ENCODE measurements around the gene GJD3. TPM values are rescaled to one million over a fixed set of nuclear protein-coding genes. Genes with fewer than 3 reads are reported as not detected.
A peak's percentile ranks its signal among the peaks of the same experiment; 100 is the strongest.

Gene GJD3
- total and polyA plus RNA-seq, 8 donors: 0.55 to 1.2 TPM; not detected in 6

DNA sequence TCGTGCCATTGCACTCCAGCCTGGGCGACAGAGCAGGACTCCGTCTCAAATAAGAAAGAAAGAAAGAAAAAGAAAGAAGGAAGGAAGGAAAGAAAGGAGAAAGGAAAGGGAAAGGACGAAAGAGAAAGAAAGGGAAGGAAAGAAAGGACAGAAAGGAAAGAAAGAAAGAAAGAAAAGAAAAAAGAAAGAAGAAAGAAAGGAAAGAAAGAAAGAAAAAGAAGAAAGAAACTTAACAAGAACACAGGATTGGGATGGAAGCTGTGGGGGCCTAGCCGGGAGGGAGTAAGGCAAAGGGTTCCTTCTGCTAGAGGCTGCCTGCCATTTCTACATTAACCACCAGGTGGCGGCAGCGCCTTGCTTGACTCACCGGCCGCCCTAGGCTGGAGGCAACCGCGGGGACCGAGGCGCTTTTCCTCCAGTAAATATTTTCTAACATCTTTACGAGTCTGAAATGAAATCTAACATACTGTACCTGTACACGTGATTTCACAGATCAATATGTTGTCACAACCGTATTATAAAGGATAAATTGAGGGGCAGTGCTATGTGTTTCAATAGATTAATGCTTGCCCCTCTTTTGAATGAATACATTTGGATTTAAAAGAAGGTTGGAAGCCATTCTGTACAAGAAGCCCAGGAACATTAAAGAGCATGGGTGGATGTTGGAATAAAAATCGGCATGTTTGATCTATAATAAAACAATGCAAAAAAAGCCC lies 6.1 kb downstream of the GJD3 start:
- peaks cover 0 to 20% (median 0%) of the 10 kb centered on the region in 3 donors for H3K27me3 ChIP-seq
- intact Hi-C loops (cut with DNase I; ENCODE audit: low total_unique reads): no loop called here
- H3K4me3 ChIP-seq: peak overlapping the region in 2 of 4 donors; percentile 9 to 12
- WGBS, 5 donors: 9 to 12% (median 12%) methylated on average over 17 of the region's 17 CpGs
- H3K27ac ChIP-seq: peak overlapping the region in 3 of 5 donors; percentile 3 to 65 (median 16)
- H3K36me3 ChIP-seq: peaks cover 22 to 34% (median 31%) of the 10 kb centered on the region in 4 donors
- peak; percentile 94 to 96 for DNase-seq
- H3K9me3 ChIP-seq: no peaks in the 10 kb centered on the region
- peaks cover 14 to 61% (median 42%) of the 10 kb centered on the region in 4 donors for H3K4me1 ChIP-seq
- TF ChIP-seq POLR2A (IDR thresholded peaks at IDR 0.05) (no peak), POLR2AphosphoS5 (IDR thresholded peaks at IDR 0.05) (peak in 1 of 3 donors; percentile 62), EP300 (IDR thresholded peaks at IDR 0.05) (no peak)
- TF ChIP-seq, protein P1, sequence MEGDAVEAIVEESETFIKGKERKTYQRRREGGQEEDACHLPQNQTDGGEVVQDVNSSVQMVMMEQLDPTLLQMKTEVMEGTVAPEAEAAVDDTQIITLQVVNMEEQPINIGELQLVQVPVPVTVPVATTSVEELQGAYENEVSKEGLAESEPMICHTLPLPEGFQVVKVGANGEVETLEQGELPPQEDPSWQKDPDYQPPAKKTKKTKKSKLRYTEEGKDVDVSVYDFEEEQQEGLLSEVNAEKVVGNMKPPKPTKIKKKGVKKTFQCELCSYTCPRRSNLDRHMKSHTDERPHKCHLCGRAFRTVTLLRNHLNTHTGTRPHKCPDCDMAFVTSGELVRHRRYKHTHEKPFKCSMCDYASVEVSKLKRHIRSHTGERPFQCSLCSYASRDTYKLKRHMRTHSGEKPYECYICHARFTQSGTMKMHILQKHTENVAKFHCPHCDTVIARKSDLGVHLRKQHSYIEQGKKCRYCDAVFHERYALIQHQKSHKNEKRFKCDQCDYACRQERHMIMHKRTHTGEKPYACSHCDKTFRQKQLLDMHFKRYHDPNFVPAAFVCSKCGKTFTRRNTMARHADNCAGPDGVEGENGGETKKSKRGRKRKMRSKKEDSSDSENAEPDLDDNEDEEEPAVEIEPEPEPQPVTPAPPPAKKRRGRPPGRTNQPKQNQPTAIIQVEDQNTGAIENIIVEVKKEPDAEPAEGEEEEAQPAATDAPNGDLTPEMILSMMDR (IDR thresholded peaks at IDR 0.05): peak in 6 of 7 experiments; percentile 87 to 99 (median 98)

DNA sequence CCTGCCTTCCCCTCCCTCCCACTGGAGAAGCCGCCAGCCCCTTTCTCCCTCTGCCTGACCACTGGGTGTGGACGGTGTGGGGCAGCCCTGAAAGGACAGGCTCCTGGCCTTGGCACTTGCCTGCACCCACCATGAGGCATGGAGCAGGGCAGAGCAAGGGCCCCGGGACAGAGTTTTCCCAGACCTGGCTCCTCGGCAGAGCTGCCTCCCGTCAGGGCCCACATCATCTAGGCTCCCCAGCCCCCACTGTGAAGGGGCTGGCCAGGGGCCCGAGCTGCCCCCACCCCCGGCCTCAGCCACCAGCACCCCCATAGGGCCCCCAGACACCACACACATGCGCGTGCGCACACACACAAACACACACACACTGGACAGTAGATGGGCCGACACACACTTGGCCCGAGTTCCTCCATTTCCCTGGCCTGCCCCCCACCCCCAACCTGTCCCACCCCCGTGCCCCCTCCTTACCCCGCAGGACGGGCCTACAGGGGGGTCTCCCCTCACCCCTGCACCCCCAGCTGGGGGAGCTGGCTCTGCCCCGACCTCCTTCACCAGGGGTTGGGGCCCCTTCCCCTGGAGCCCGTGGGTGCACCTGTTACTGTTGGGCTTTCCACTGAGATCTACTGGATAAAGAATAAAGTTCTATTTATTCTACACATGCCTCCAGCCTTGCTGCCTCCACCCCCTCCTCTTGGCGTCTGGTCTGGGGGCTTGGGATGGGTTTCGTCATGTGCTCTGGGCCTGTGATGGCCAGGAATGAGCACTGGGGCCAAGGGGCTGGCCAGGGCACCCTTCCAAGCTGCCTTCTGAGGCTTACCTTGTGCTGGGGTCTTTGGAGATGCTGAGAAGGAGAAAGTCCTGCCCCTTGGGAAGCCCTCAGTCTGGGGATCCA lies 7.3 kb downstream of the GJD3 start:
- WGBS, 5 donors: 49 to 66% (median 63%) methylated on average over 13 to 19 of the region's 19 CpGs
- DNase-seq: peak in 1 of 2 donors; percentile 41

DNA sequence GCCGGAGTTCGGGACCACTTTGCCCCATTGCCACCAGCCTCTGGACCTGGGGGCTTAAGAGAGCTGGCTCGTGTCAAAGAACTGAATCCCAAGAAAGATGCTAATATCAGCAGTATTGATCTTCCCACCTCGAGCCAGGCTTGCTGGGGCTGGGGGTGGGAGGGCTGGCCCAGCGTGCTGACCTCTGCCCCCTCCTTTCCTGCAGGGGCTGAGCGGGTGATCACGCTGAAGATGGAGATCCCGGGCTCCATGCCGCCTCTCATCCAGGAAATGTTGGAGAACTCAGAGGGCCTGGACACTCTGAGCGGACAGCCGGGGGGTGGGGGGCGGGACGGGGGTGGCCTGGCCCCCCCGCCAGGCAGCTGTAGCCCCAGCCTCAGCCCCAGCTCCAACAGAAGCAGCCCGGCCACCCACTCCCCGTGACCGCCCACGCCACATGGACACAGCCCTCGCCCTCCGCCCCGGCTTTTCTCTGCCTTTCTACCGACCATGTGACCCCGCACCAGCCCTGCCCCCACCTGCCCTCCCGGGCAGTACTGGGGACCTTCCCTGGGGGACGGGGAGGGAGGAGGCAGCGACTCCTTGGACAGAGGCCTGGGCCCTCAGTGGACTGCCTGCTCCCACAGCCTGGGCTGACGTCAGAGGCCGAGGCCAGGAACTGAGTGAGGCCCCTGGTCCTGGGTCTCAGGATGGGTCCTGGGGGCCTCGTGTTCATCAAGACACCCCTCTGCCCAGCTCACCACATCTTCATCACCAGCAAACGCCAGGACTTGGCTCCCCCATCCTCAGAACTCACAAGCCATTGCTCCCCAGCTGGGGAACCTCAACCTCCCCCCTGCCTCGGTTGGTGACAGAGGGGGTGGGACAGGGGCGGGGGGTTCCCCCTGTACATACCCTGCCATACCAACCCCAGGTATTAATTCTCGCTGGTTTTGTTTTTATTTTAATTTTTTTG lies 8.5 kb downstream of the GJD3 start:
- Histone ChIP-seq H3K27ac (peak overlapping the region in 3 of 5 donors; percentile 11 to 65 (median 32)), H3K4me3 (no peak overlapping the region), H3K36me3 (peaks cover 45 to 58% (median 55%) of the 10 kb centered on the region in 4 donors), H3K9me3 (no peaks in the 10 kb centered on the region), H3K27me3 (peaks cover 0 to 2% (median 0%) of the 10 kb centered on the region in 3 donors), H3K4me1 (peaks cover 15 to 66% (median 37%) of the 10 kb centered on the region in 4 donors)
- WGBS, 5 donors: 68 to 86% (median 78%) methylated on average over 19 to 33 of the region's 33 CpGs
- TF ChIP-seq, protein P1 (IDR thresholded peaks at IDR 0.05): no peak
- TF ChIP-seq POLR2AphosphoS5 (IDR thresholded peaks at IDR 0.05): no peak
- no peak for TF ChIP-seq POLR2A (IDR thresholded peaks at IDR 0.05)
- DNase-seq: peak in 1 of 2 donors; percentile 55
- intact Hi-C loops (cut with DNase I; ENCODE audit: low total_unique reads): loop anchor here (2.0 kb wide), 1 partner anchor 53 kb away; no protein-coding TSS in a partner anchor

More for the DNA sequence above, 7.3 kb downstream of the GJD3 start:
- Histone ChIP-seq H3K4me1 (peaks cover 12 to 58% (median 34%) of the 10 kb centered on the region in 4 donors), H3K36me3 (peaks cover 34 to 47% (median 43%) of the 10 kb centered on the region in 4 donors), H3K9me3 (no peaks in the 10 kb centered on the region), H3K27ac (peak overlapping the region in 3 of 5 donors; percentile 11 to 65 (median 32)), H3K4me3 (no peak overlapping the region), H3K27me3 (peaks cover 0 to 14% (median 0%) of the 10 kb centered on the region in 3 donors)
- TF ChIP-seq EP300 (IDR thresholded peaks at IDR 0.05) (no peak), POLR2AphosphoS5 (IDR thresholded peaks at IDR 0.05) (no peak), POLR2A (IDR thresholded peaks at IDR 0.05) (no peak)
- TF ChIP-seq, protein P1 (IDR thresholded peaks at IDR 0.05): no peak
- intact Hi-C loops (cut with DNase I; ENCODE audit: low total_unique reads): no loop called here
